Common myeloid progenitor, CD34-positive (primary cell): ENCODE results near the gene RUNX1.

Source experiments
- CTCF ChIA-PET: fragments of 350-600 bp; sonication (Branson Sonifier 250); formaldehyde crosslinking; loops from one replicate; lab custom pipeline; 2021; ENCODE audit warnings: antibody characterized with exemption; lab: Charles Lee
- POLR2A ChIA-PET: fragments of 350-600 bp; sonication (Branson Sonifier 250); formaldehyde crosslinking; loops from one replicate; lab custom pipeline; 2021; ENCODE audit warnings: antibody characterized with exemption; lab: Charles Lee
- DNase-seq, 3 donors: peaks; one replicate each; pipeline versions ENCODE4 v3.0.0 to v3.0.0-alpha.2; 2013
- H3K27ac ChIP-seq, 2 experiments: 1 replicate in 1 of 2; 2 replicates in 1 of 2; pipeline ENCODE4 v1.7.0; 2013; ENCODE audit warnings: inconsistent platforms in 2 of 2, low read length in 2 of 2, mild to moderate bottlenecking in 2 of 2, low read depth in 1 of 2, moderate library complexity in 1 of 2; ENCODE audit not compliant: severe bottlenecking in 2 of 2, insufficient read depth in 1 of 2, poor library complexity in 1 of 2
- H3K27me3 ChIP-seq, 5 experiments: replicated peaks in 2 of 5; 1 replicate in 3 of 5; 2 replicates in 2 of 5; pipeline versions ENCODE4 v1.6.1 to v1.7.0; 2013; ENCODE audit warnings: low read length in 4 of 5, mild to moderate bottlenecking in 2 of 5, moderate library complexity in 2 of 5, inconsistent platforms in 1 of 5; ENCODE audit not compliant: insufficient read depth in 5 of 5, control insufficient read depth in 4 of 5
- H3K36me3 ChIP-seq, 4 experiments: 1 replicate in 2 of 4; 2 replicates in 2 of 4; pipeline versions ENCODE4 v1.6.1 to v1.7.0; 2013; ENCODE audit warnings: low read length in 3 of 4, control low read depth in 1 of 4, mild to moderate bottlenecking in 1 of 4; ENCODE audit not compliant: control insufficient read depth in 4 of 4, insufficient read depth in 4 of 4
- H3K4me1 ChIP-seq, 4 experiments: 1 replicate in 3 of 4; 2 replicates in 1 of 4; pipeline versions ENCODE4 v1.6.1 to v1.7.1; 2013; ENCODE audit warnings: low read length in 3 of 4, mild to moderate bottlenecking in 3 of 4, control low read depth in 1 of 4, inconsistent platforms in 1 of 4, moderate library complexity in 1 of 4; ENCODE audit not compliant: control insufficient read depth in 4 of 4, insufficient read depth in 4 of 4; ENCODE audit errors: control extremely low read depth in 1 of 4
- H3K4me3 ChIP-seq, 7 experiments: 1 replicate in 4 of 7; 2 replicates in 3 of 7; pipeline versions ENCODE4 v1.5.1 to v1.7.0; 2013; ENCODE audit warnings: mild to moderate bottlenecking in 7 of 7, low read length in 6 of 7, moderate library complexity in 6 of 7, inconsistent platforms in 2 of 7, low read depth in 2 of 7, control low read depth in 1 of 7; ENCODE audit not compliant: insufficient read depth in 4 of 7, control insufficient read depth in 1 of 7; ENCODE audit errors: extremely low read depth in 1 of 7
- H3K9me3 ChIP-seq, 5 experiments: 1 replicate in 4 of 5; 2 replicates in 1 of 5; pipeline versions ENCODE4 v1.6.1 to v1.7.1; 2013; ENCODE audit warnings: low read length in 4 of 5, mild to moderate bottlenecking in 2 of 5, inconsistent platforms in 1 of 5, low read depth in 1 of 5, moderate library complexity in 1 of 5; ENCODE audit not compliant: control insufficient read depth in 4 of 5, insufficient read depth in 2 of 5; ENCODE audit errors: control extremely low read depth in 1 of 5
- WGBS: methylation state at CpG from one replicate; pipeline ENCODE4 v1.1.5; 2013; ENCODE audit not compliant: insufficient coverage; 5-methylcytosine and 5-hydroxymethylcytosine counted together

RUNX1 gene

DNA sequence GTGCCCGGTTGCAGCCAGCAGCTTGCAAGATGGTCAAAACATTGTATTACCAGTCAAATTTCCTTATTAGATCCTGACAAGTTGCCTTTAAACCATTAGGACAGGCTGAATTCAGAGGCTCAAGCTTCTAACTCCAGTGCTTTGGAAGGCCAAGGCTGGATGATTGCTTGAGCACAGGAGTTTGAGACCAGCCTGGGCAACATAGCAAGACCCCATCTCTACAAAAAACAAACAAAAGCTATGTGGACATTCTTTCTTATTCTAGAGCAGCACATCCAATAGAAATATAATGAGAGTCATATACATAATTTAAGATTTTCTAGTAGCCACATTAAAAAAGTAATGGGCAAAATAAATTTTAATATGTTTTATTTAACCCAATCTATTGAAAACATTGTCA is 149.3 kb downstream of the RUNX1 start:
- no peaks in the 10 kb centered on the region for H3K27me3 ChIP-seq
- H3K4me3 ChIP-seq: no peak overlapping the region
- WGBS: 100% methylated on average over 1 of the region's 1 CpG
- no peak for DNase-seq
- H3K9me3 ChIP-seq: peaks cover 0 to 15% (median 6%) of the 10 kb centered on the region in 5 experiments
- H3K36me3 ChIP-seq: peaks cover 16 to 42% (median 28%) of the 10 kb centered on the region in 4 experiments
- H3K27ac ChIP-seq: no peak overlapping the region
- POLR2A ChIA-PET: interaction anchor here (0.8 kb wide), 1 partner anchor 12 kb away, joined by 3 read pairs; no protein-coding TSS in a partner anchor
- H3K4me1 ChIP-seq: peaks cover 6 to 34% (median 14%) of the 10 kb centered on the region in 4 experiments
- CTCF ChIA-PET: interaction anchor here (0.9 to 1.7 kb wide), 4 partner anchors 8 to 42 kb away, joined by 3 to 9 read pairs (median 4); no protein-coding TSS in a partner anchor

- WGBS: no CpG with 5 or more reads among the region's 2 CpGs
- H3K27ac ChIP-seq: no peak overlapping the region
- peaks cover 16 to 42% (median 28%) of the 10 kb centered on the region in 4 experiments for H3K36me3 ChIP-seq
- H3K4me3 ChIP-seq: no peak overlapping the region
- H3K4me1 ChIP-seq: peaks cover 2 to 33% (median 15%) of the 10 kb centered on the region in 4 experiments
- DNase-seq: no peak
- no peaks in the 10 kb centered on the region for H3K27me3 ChIP-seq
- H3K9me3 ChIP-seq: peaks cover 0 to 15% (median 6%) of the 10 kb centered on the region in 5 experiments
- ChIA-PET POLR2A (interaction anchor here (0.8 kb wide), 1 partner anchor 11 kb away, joined by 3 read pairs; no protein-coding TSS in a partner anchor), CTCF (interaction anchor here (1.2 to 1.7 kb wide), 4 partner anchors 9 to 43 kb away, joined by 3 to 9 read pairs (median 4); no protein-coding TSS in a partner anchor)
These were observed 149.8 kb downstream of the RUNX1 start for GRCh38 chr21:34899302-34899701.

DNA sequence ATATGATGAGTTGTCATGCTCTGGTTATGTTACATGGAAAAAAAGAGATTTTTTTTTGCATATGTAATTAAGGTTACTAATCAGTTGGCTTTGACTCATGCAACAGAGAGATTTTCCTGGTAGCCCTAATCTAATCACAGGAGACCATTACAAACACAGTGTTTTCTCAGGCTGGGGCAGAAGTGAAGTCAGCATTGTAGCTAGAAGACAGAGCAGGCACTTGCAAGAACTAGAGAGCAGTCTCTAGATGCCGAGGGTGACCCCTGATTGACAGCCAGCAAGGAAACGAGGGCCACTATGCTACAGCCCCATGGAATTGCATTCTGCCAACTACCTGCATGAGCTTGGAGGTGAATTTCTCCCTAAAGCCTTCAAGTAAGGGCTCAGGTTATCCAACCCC is 151.3 kb downstream of the RUNX1 start:
- Histone ChIP-seq H3K27me3 (no peaks in the 10 kb centered on the region), H3K4me1 (peaks cover 0 to 36% (median 24%) of the 10 kb centered on the region in 4 experiments), H3K9me3 (peaks cover 0 to 15% (median 6%) of the 10 kb centered on the region in 5 experiments), H3K36me3 (peaks cover 16 to 42% (median 28%) of the 10 kb centered on the region in 4 experiments), H3K4me3 (no peak overlapping the region), H3K27ac (no peak overlapping the region)
- ChIA-PET CTCF (interaction anchor here (0.9 to 2.2 kb wide), 5 partner anchors 10 to 942 kb away, joined by 3 to 6 read pairs (median 3); no protein-coding TSS in a partner anchor), POLR2A (interaction anchor here (0.6 kb wide), 1 partner anchor 1199 kb away, joined by 7 read pairs; no protein-coding TSS in a partner anchor)
- no peak for DNase-seq
- WGBS: 71% methylated on average over 2 of the region's 2 CpGs

DNA sequence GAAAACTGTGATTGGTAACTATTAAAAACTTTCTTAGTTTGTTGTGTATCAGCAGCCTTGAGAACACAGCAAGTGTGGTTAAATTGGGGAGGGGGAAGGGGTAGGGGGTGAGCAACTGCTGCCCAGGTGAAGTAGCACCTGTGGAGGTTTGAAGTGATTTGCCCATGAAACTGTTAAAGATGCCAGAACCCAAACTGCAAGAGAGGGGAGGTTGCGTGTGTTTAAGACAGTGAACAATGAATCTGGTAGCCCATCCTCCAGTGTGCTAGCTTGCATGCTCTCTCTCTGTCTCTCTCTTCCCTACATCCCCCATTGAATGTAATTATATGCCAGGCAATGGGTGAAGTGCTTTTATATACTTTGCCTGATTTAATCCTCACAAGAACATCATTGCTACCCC is 154.7 kb downstream of the RUNX1 start:
- peak in 1 of 3 donors; percentile 26 for DNase-seq
- ChIA-PET POLR2A (interaction anchor here (1.0 to 2.0 kb wide), 2 partner anchors 12 to 14 kb away, joined by 7 to 12 read pairs; no protein-coding TSS in a partner anchor), CTCF (interaction anchor here (0.8 to 5.7 kb wide), 7 partner anchors 12 to 302 kb away, joined by 3 to 36 read pairs (median 4); no protein-coding TSS in a partner anchor)
- H3K36me3 ChIP-seq: peaks cover 12 to 29% (median 22%) of the 10 kb centered on the region in 4 experiments
- H3K27me3 ChIP-seq: no peaks in the 10 kb centered on the region
- peaks cover 0 to 15% (median 6%) of the 10 kb centered on the region in 5 experiments for H3K9me3 ChIP-seq
- no CpG with 5 or more reads among the region's 1 CpG for WGBS
- H3K4me3 ChIP-seq: no peak overlapping the region
- H3K4me1 ChIP-seq: peaks cover 15 to 56% (median 41%) of the 10 kb centered on the region in 4 experiments
- peak overlapping the region in 1 of 2 experiments; percentile 95 for H3K27ac ChIP-seq

DNA sequence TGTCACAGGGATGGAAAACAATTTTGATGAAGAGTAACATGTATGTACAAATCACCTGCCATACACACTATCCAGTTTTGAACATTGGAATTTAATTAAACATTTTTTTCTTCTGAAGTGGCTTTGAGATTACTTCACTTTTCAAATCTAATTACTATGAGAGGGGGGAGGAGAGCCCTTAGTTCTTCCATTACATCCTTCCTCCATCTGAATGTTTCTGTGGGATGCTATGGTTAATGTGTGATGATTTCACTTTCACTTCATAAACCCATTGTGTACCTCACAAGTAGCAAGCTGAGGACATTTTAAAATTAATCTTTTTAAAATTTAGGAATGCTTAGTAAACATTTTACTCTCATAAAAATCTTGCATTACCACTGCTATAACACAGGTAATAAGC is 156.9 kb downstream of the RUNX1 start:
- Histone ChIP-seq H3K9me3 (peaks cover 0 to under 1% (median 0%) of the 10 kb centered on the region in 5 experiments), H3K4me1 (peaks cover 21 to 64% (median 46%) of the 10 kb centered on the region in 4 experiments), H3K36me3 (peaks cover under 1 to 15% (median 6%) of the 10 kb centered on the region in 4 experiments), H3K27me3 (no peaks in the 10 kb centered on the region), H3K27ac (peak overlapping the region; percentile 62 to 95), H3K4me3 (peak overlapping the region in 6 of 7 experiments; percentile 27 to 75 (median 42))
- CTCF ChIA-PET: interaction anchor here (1.0 to 5.7 kb wide), 10 partner anchors 9 to 160 kb away, joined by 3 to 36 read pairs (median 6); no protein-coding TSS in a partner anchor
- POLR2A ChIA-PET: interaction anchor here (0.7 to 5.0 kb wide), 5 partner anchors 11 to 155 kb away, joined by 3 to 45 read pairs (median 3); no protein-coding TSS in a partner anchor
- DNase-seq: peak in 2 of 3 donors; percentile 80 to 84

DNA sequence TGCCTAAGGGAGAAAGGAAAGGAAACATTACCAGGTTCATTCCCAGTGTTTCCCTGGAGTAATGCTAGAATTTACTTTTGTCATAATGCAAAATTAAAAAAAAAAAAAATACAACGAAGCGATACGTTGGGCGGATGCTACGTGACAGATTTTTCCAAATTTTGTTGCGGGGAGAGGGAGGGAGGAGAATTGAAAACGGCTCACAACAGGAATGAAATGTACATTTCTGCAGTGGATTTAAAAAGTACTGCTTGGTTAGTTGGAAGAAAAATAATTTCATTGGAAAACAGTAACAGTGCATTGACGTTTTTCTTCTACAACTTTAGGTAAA is 157.5 kb downstream of the RUNX1 start:
- Histone ChIP-seq H3K27ac (peak overlapping the region; percentile 79 to 95), H3K9me3 (no peaks in the 10 kb centered on the region), H3K4me3 (peak overlapping the region in 6 of 7 experiments; percentile 34 to 96 (median 85)), H3K4me1 (peaks cover 21 to 68% (median 46%) of the 10 kb centered on the region in 4 experiments), H3K36me3 (peaks cover 0 to 15% (median 6%) of the 10 kb centered on the region in 4 experiments), H3K27me3 (no peaks in the 10 kb centered on the region)
- CTCF ChIA-PET: interaction anchor here (1.0 to 4.5 kb wide), 7 partner anchors 27 to 160 kb away, joined by 3 to 24 read pairs (median 12); no protein-coding TSS in a partner anchor
- no peak for DNase-seq
- 76% methylated on average over 4 of the region's 8 CpGs for WGBS
- POLR2A ChIA-PET: interaction anchor here (0.6 to 5.0 kb wide), 5 partner anchors 12 to 156 kb away, joined by 3 to 51 read pairs (median 3); no protein-coding TSS in a partner anchor
